ENCODE results near the gene TSN. TPM values are rescaled to one million over a fixed set of nuclear protein-coding genes. Genes with fewer than 3 reads are reported as not detected.
A peak's percentile ranks its signal among the peaks of the same experiment; 100 is the strongest.

TSN gene
- total RNA-seq, 1 donor from 2014 or later: 38.7 TPM

DNA sequence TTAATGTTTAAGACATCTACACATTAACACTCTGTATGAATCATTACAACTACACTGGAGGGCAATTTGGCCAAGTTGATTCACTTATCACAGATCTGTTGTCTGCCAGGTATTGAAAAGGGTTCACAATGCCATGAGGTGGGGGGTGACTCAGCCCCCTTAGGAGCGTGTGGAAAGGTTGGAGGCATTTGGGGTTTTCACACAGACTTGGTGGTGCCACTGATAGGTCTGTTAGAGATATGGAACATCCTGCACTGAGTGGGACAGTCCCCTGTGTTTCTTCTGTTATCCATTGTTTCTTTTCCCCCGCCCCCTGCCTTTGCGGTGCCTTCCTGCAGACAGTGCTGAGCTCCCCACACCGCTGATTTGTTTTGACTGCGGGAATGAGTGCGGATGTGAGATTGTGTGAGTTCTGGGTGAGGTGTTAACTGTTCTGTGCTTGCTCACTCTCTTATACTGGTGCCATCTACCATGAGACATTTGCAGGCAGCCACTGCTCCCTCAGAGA is 9.3 kb upstream of the TSN start:
- ATAC-seq: no peak

DNA sequence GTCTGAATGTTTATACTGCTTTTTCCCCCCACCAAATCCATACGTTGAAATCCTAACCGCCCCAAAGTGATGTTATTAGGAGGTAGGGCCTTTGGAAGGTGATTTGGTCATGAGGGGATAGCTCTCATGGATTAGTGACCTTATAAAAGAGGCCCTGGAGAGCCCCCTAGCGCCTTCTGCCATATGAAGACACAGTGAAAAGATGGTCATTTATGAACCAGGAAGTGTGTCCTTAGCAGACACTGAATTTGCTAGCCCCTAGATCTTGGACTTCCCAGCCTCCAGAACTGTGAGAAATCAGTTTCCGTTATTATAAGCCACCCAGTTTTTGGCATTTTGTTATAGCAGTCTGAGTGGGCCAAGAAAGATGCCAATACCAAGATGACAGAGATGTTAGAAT is 7.2 kb upstream of the TSN start:
- no peak for ATAC-seq

DNA sequence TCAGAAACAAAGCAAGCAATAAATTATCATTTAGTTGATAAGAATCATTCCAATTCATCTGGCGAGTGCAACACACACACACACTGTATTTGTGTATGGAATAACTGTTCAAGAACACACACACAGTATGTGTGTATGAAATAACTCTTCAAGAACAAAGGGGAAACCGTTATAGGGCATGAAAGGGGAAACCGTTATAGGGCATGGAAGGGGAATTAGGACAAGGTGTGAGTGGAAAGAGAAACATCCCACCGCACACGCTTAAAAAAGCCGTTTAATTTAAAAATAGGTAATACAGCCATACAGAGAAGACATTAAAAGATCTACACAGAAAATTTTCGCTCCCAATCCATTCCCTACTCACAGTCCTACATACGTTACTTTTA is 607 bp upstream of the TSN start:
- ATAC-seq: no peak

DNA sequence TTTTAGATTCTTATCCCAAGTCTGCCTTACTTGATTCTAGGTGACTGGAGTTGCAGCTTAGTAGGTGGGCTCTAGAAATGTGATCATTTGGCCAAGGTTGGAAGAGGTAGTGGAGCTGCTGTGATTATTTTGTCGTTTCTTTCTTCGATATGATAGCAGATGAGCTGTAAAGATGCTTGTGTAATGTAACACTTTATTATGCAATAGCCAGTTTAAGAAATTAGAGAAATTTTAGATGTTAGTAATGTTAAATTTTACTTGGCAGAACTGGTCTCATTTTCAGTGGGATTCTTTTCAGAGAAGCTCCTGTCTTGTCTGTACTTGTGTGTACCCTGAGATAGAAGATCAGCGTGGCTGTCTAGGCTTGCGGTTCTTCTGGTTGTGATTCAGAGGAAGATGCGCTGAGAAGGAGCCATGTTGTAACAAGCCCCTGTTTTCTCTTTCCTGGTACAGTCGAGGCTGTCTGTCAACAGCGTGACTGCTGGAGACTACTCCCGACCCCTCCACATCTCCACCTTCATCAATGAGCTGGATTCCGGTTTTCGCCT is 9.3 kb downstream of the TSN start:
- ATAC-seq: no peak

DNA sequence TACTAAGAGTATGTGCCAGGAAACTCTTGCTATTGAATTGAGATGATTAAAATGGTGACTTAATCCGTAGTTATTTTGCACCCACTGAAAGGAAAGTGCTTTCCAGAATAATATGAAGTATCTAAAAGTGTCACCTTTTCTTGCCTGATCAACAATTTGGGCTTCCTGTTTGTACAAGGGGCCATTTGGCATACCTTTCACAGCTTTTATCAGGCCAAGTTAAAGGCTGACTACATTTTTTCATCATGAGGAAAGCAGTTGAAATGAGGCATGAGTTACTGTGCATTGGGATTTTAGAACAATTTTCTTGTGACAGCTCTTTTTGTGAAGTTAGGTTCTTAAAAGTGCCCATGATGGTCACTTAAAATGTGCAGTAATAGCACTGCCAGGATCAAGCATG is 11.2 kb downstream of the TSN start:
- no peak for ATAC-seq

DNA sequence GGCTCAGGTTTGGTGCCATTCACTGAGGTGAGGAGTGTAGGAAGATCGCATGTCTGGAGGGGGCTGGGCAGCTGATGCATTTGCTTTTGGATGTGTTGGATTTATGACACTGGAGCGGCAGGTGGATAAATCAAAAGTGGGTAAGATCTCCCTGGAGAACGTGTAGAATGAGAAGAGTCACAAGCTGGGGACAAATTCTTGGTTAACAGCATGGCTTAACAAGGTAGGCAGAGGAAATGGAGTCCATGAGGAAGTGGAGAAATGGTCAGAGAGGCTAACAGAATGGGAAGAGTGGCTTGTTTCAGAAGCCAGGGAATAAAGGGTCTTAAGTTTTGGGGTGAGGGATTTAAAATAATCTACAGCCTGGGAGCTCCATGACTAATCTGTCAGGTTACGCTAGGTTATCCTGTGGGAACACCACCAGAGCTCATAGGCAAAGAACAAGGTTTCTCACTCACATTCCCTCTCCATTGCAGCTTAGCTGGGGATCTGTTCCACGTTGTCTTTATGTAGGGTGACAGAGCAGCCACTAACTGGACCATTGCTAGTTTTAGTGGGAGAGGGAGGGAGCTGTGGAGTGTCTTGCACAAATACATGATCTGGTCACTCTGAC is 12.8 kb downstream of the TSN start:
- ATAC-seq: no peak

DNA sequence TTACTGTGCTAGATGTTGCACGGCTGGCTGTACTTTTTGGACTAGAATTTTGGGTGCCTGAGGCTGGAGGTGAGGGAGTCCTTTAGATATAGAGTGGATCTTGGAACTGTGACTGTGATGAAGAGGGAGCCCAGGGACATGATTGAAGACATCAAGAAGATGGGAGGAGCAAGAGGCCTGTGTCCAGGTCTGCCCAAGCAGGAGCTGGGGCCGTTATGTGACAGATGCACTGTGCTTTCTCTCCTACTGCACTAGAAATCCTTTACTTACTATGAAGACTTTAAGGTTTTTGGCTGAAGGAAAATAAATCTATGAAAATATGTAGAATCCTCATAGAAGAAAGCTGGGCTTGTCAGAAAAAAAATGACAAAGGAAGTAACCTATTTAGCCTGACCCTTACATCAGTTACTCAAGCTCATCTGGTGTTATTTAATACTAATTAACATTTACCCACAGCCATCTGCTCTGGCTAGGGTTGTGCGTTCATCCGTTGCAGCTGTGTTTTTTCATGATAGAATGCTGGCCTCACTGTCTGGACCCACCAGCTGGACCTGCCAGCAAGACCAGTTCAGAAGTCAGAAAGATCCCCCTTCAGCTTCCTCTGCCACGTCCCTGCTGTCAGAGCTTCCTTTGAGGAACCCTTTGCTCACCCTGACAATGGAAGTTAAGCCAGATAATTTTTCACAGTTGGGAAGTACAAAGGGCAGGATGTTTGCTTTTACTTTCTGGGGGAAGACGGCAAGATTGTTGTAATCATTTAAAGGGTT is 16.7 kb downstream of the TSN start:
- ATAC-seq: no peak

DNA sequence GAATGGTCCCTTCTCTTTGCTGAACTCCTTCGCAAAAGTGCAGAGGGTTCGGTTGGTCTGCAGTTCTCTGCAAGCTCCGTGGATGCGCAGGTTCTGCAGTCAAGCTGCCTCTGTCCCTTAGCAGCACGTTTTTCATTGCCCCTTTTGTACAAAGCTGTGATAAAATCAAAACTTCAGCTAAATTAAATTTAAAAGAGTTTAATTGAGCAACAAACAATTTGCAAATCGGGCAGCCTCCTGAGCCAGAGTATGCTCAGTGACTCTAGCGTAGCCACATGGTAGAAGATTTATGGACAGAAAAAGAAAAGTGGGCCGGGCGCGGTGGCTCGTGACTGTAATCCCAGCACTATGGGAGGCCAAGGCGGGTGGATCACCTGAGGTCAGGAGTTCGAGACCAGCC is 18.8 kb downstream of the TSN start:
- ATAC-seq: no peak

DNA sequence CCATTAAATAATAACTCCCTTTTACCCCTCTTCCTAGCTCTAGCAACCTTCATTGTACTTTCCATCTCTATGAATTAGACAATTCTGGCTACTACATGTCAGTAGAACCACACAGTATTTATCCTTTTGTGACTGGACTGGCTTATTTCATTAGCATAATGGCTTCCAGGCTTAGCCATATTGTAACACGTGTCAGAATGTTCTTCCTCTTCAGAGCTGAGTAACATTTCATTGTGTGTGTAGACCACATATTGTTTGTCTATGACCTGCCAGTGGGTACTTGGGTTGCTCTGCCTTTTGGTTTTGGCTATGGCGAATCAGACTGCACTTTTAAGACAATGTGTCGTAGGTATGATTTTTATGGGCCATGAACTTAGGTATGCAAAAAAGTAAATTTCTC is 20.9 kb downstream of the TSN start:
- ATAC-seq: peak; percentile 51

DNA sequence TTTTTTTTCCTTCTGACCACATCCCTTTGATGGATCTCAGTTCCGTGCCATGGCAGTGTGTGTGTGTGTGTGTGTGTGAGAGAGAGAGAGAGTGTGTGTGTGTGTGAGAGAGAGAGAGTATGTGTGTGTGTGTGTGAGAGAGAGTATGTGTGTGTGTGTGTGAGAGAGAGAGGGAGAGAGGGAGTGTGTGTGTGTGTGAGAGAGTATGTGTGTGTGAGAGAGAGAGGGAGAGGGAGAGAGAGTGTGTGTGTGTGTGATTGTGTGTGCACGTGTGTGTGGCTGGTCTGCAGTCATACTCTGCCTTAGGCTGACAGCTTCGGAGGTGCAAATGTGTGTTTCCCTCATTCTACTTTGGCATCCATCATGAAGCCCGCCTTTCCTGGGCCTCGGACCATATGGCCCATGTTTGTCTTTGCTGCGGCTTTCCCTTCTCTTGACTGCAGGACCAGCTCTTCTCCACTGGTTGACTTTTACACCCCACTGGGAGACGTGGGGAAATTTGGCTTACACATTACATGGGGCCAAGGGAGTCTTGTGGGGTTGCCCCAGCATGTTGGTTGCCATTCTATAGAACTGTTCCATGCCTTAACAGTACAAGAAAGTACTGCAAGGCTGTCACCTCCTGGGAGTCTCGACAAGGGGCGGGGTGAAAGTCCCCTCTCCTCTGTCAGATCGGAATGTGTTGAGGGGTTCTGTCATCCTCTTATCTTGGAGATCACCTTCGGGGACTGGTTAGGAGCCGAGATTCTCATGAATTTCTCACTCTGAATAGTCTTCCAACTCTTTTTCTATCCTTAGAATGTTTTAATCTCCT is 21.6 kb downstream of the TSN start:
- peak; percentile 11 for ATAC-seq

DNA sequence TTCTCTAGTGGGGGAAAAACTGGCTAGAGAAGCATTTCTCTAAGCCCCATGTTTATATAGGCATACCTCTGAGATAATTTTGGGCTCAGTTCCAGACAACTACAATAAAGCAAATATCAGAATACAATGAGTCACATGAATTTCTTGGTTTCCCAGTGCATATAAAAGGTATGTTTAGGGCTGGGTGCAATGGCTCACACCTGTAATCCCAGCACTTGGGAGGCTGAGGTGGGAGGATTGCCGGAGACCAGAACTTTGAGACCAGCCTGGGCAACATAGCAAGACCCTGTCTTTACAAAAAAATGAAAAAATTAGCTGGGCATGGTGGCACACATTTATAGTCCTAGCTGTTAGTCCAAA is 22.2 kb downstream of the TSN start:
- peak; percentile 67 for ATAC-seq

DNA sequence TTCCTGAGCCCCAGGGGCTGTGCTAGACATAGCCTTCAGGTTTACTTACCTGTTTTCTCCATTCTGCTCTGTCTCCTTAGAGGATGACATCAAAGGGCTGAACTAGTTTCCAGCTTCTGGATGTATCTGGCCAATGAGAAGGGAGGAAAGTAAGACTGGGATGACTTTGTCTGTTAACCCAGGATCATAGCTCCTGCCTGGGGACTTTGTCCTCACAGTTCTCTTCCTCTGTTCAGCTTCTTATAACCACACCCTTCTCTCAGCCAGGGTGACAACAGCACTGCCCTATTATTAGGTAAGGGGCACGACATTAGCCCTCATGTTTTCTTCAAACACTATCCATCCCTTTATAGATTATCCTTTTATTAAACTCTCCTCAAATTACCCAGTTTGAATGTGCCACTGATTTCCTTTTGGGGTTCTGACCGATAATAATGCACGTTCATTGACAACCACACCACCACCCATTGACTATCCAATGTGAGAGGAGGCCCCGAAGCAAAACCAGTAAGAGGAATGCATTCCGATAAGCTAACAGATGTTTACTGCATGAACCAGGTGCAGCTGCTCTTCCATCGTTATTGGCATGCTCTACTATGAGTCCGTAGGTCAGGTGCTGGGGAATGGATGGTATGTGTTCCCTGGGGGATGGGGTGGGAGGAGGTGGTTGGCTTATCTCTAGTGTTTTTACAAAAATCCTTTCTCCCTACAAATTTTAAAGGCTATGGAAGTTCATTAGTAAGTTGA is 23.5 kb downstream of the TSN start:
- no peak for ATAC-seq

DNA sequence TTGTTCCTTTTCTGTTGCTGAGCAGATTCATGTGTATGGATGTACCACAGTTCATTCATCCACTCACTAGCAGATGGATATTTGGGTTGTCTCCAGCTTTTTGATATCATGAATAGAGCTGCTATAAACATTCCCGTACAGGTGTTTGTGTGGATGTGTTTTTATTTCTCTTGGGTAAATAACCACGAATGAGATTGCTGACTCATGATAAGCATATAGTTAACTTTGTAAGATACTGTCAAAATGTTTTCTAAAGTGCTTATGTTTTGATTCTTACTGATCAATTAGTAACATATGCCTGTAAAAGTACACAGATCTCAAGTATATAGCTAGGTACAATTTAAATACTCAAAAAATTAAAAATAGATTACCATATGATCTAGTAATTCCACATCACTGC is 27.7 kb downstream of the TSN start:
- ATAC-seq: no peak

DNA sequence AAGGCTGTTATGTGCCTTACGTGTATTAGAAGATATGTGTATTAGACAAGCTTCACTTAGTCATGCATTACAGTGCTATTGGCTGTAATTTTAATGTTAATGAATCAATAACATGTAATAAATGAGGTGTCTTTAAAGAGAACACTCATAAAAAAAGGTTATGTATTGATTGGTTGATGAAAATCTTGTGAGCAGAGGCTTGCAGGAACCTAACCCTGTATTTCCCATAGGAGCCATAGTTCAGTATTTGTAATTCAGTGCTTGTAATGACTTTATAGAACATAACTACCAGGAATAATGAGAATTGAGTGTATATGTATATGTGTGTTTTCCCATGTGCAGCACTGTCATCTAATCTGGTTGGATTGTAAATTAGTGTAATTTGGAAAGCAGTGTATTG is 33.2 kb downstream of the TSN start:
- no peak for ATAC-seq

DNA sequence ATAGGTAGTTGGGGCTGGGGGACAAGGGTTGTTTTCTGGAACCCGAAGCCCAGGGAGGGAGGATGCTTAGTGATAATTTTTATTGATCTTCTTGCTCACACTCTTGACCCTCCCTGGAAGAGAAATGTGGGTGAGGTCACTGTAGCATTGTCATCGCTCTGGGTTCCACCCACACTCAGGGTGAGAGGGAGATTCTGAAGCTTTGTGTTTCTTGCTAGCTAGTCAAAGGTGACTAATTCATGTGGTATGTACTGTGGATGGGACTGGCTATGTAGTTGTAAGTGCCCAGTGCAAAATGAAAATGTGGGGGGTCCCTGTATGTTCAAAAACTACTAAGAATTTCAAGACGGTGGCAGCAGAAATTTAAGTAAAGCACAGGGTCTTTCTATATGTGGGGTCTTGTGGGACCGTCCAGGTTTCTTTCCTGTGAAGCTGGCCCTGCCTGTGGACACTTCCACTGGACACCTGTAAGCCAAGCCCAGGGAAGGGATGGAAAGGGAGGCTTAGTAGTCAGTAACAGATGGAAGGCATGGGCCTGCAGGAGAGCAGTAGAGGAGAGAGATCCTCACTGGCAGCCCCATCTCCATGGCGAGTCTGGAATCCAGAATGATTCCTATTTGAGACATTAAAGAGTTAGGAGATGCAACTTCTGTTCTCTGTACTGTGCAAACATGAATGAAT is 35.0 kb downstream of the TSN start:
- peak; percentile 87 for ATAC-seq

DNA sequence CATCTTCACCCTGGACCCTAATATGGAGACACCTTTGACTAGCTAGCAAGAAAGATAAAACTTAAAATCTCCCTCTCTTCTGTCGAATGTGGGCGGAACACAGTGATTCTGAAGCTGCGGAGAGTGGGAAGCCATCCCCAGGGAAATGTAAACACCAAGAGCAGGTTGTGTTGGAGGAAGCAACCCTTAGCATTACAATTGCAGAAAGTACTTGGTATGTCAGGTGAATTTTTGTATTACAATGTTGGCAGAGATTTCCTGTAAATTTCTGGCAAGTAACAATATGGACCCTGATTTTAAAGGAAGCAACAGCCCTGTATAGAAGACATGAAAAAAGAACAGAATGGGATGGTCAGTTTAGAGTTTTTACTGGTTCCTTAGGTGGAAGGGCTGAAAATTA is 35.8 kb downstream of the TSN start:
- no peak for ATAC-seq

DNA sequence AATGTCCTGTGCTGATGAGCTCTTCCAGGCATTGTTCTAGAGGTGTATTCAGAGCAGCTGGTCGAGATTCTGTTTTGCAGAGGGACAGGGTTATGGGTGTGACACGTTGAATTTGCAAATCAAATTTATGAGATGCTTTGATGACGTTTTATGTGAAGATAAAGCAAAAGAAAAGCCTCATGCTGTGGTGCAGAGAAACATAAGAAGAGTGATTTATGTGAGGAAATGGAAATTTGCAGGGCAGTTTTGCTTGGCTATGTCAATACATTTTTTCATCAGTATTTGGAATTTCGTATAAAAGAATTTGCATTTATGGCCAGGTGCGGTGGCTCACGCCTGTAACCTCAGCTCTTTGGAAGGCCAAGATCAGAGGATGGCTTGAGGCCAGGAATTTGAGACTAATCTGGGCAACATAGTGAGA is 36.4 kb downstream of the TSN start:
- no peak for ATAC-seq

DNA sequence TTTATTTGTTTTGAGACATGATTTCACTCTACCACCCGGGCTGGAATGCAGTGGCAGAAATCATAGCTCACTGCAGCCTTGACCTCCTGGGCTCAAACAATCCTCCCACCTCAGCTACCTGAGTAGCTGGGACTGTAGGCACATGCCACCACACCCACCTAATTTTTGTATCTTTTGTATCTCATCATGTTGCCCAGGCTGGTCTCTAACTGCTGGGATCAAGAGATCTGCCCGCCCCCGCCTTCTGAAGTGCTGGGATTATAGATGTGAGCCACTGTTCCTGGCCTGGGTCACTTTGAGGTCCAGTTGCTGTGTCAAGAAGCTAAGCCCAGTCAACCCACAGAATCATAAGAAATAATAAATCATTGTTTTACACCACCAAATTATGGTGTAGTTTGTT is 38.4 kb downstream of the TSN start:
- ATAC-seq: no peak

DNA sequence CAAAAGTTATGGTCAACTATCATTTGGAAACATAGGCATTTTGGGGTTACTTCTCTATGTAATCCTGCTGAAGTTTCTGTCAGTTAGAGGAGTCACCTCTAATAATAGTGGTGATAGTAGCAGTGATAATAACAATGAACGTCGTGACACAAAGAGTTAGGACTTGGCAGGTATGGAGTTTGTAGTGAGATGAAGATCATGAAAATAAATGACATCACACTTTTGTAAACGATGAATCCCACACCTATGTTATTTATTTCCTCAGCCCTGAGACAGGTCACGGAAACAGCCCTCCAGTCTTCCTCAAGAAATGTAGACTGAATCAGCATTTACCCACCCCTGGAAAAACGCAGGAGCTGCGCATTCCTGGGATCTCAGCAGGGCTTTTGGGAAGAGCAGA is 38.8 kb downstream of the TSN start:
- ATAC-seq: no peak

DNA sequence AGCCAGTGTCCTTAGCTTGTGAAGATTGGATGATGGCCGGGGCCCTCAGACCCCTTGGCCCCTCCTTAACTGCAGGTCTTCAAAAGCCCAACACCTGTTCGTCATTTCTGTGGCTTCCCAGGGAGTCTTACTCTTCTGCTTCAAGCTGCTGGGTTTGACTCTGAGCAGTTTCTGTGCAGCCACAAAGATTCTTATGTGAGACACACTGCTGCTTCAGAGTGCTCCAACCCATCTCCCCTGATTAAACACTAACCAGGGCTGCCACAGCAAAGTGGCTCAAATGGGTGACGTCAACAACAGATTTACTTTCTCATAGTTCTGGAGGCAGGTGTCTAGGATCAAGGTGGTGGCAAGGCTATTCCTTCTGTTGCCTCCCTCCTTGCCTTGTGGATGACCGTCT is 40.8 kb downstream of the TSN start:
- ATAC-seq: no peak

DNA sequence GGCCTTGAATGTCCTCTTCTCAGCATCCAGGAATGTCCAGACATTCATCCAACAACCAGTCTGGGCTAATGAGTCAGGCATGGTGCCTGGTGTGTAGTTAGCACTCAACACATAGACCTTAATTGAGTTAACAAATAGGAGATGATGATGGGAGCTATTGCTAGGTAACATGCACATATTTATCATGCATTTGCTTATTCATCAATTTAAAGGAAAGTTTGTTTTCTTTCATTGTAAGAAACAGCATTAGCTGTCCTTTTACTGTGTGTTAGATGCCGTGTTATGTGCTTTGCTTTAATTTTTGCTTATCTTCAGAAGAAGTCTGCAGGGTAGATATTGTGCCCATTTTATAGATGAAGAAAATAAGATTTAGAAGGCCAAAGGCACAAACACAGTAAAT is 43.2 kb downstream of the TSN start:
- no peak for ATAC-seq

DNA sequence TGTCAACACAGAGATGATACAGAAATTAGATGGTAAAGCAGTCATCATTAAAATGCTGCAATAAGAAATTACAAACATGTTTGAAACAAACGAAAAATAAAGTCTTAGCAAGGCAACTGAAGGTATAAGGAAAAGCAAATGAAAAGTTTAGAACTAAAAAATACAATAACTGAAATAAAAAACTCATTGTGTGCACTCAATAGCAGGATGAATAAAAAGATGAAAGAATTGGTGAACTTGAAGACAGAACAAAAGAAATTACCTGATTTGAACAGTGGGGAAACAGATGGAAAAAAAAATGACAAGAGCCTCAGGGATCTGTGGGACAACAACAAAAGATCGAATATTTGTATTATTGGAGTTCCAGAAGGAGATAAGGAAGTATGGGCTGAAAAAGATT is 46.5 kb downstream of the TSN start:
- no peak for ATAC-seq

Measured in esophagus mucosa (tissue), 1 donor.